ENCODE results near the gene BCL11B. TPM values are rescaled to one million over a fixed set of nuclear protein-coding genes. Genes with fewer than 3 reads are reported as not detected.

Gene BCL11B
- total RNA-seq, 1 donor from 2014 or later = 2.3 TPM

DNA sequence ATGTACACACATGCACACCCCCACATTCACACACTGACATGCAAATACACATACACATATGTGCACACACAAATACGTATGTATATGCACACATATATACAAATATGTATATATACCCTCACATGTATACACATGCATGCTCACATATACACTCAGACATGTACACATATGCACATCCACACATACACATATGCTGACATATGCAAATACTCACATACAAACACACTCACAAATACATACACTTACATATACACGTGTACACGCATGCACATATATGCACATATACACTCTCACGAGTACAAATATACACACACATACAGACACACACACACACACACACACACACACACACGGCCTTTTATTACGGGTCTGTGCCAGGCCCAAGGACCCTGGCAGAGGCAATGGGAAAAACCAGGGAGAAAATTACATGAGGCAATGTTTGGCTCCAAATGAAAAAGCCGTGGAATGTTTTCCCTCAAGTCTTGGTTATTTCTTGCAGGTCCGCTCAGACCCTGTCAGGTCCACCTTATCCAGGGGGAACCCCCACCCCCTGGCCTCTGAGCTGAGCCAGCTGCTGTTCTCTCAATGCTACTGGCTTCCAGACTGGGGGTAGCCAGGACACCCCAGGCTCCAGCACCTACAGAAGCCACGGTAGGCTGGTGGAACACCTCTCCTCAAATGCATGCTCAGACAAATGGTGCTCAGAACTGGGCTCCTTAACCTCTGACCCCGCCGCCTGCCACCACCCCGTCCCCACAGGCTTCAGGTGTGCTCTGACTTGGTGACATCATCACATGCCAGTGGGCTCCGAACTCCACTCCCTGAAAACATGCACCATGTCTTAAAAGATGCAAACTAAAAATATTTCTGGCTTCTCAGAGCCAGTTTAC is 54.7 kb downstream of the BCL11B start:
- H3K4me3 Mint-ChIP-seq (ENCODE audit: low read depth) = no peak overlapping the region
- TF ChIP-seq, protein P1, sequence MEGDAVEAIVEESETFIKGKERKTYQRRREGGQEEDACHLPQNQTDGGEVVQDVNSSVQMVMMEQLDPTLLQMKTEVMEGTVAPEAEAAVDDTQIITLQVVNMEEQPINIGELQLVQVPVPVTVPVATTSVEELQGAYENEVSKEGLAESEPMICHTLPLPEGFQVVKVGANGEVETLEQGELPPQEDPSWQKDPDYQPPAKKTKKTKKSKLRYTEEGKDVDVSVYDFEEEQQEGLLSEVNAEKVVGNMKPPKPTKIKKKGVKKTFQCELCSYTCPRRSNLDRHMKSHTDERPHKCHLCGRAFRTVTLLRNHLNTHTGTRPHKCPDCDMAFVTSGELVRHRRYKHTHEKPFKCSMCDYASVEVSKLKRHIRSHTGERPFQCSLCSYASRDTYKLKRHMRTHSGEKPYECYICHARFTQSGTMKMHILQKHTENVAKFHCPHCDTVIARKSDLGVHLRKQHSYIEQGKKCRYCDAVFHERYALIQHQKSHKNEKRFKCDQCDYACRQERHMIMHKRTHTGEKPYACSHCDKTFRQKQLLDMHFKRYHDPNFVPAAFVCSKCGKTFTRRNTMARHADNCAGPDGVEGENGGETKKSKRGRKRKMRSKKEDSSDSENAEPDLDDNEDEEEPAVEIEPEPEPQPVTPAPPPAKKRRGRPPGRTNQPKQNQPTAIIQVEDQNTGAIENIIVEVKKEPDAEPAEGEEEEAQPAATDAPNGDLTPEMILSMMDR (IDR thresholded peaks at IDR 0.05; ENCODE audit: unreplicated experiment) = no peak
- no peaks in the 10 kb centered on the region for H3K9me3 Mint-ChIP-seq (ENCODE audit: low read depth)
- no peaks in the 10 kb centered on the region for H3K27me3 Mint-ChIP-seq
- H3K4me1 Mint-ChIP-seq (ENCODE audit: low read depth) = no peaks in the 10 kb centered on the region
- DNase-seq (ENCODE audit: low spot score, unreplicated experiment) = no peak
- no peak overlapping the region for H3K27ac Mint-ChIP-seq
- peaks cover 2% of the 10 kb centered on the region for H3K36me3 Mint-ChIP-seq (ENCODE audit: insufficient read depth)

DNA sequence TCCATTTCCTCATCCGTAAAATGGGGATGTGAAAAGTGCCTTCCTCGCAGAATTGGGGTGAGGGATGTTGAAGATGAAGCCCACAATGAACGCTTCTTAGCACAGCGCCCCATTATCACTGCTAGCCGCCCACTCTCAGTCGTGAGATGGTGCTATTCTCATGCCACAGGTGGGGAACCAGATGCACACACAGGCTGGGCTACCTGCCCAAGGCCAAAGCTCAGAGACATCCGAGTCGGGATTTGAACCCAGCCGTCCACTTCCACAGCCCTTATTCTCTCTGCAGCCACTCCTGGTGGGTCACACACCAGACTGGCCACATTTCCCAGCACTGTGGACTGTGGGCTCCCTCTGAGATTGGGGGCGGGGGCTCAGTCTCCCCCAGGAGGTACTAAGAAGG is 55.8 kb downstream of the BCL11B start:
- Mint-ChIP-seq H3K36me3 (ENCODE audit: insufficient read depth) (peaks cover 2% of the 10 kb centered on the region), H3K4me3 (ENCODE audit: low read depth) (no peak overlapping the region), H3K27me3 (no peaks in the 10 kb centered on the region), H3K9me3 (ENCODE audit: low read depth) (no peaks in the 10 kb centered on the region), H3K27ac (no peak overlapping the region), H3K4me1 (ENCODE audit: low read depth) (no peaks in the 10 kb centered on the region)
- no peak for DNase-seq (ENCODE audit: low spot score, unreplicated experiment)
- TF ChIP-seq, protein P1 (IDR thresholded peaks at IDR 0.05; ENCODE audit: unreplicated experiment) = no peak

DNA sequence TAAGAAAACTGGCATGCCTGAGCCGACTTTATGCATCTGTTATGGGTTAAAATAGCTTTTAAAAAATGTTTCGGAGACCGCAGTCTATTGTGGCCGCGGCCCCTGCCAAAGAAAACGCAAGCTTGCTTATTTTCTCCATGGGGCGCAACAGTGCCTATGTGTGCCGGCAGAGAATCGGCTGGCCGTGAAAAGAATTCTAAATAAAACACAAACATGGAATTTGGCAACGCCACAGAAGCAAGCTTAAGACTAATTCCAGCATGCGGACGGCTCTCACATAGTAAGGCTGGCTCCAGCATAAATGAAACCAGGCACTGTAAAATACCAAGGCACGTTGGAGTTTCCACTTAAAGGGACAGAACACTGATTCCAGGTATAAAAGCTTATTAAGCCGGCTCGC is 56.7 kb downstream of the BCL11B start:
- H3K9me3 Mint-ChIP-seq (ENCODE audit: low read depth) = no peaks in the 10 kb centered on the region
- peaks cover 2% of the 10 kb centered on the region for H3K36me3 Mint-ChIP-seq (ENCODE audit: insufficient read depth)
- no peak overlapping the region for H3K27ac Mint-ChIP-seq
- H3K27me3 Mint-ChIP-seq = no peaks in the 10 kb centered on the region
- TF ChIP-seq, protein P1 (IDR thresholded peaks at IDR 0.05; ENCODE audit: unreplicated experiment) = no peak
- no peaks in the 10 kb centered on the region for H3K4me1 Mint-ChIP-seq (ENCODE audit: low read depth)
- no peak for DNase-seq (ENCODE audit: low spot score, unreplicated experiment)
- no peak overlapping the region for H3K4me3 Mint-ChIP-seq (ENCODE audit: low read depth)

DNA sequence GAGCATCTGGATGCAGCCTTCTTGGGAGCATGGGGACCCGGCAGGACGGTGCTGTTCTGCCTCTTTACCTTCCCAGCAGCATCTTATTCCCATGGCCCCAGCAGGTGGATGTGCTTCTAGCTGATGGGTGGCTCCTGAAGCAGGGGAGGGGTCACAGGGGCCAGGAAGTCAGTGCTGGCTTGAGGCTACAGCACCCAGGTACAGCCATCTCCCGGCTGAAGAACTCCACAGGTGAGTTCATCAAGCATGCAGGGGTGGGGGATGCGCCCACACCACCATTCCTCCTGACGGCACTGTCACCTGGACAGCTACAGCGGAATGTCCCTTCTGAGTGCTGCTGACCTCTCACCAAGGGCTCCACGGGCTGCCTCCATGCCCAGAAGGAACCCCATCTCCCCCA is 57.3 kb downstream of the BCL11B start:
- H3K36me3 Mint-ChIP-seq (ENCODE audit: insufficient read depth) = peaks cover 2% of the 10 kb centered on the region
- DNase-seq (ENCODE audit: low spot score, unreplicated experiment) = no peak
- H3K9me3 Mint-ChIP-seq (ENCODE audit: low read depth) = no peaks in the 10 kb centered on the region
- H3K4me3 Mint-ChIP-seq (ENCODE audit: low read depth) = no peak overlapping the region
- H3K27ac Mint-ChIP-seq = no peak overlapping the region
- H3K4me1 Mint-ChIP-seq (ENCODE audit: low read depth) = no peaks in the 10 kb centered on the region
- no peaks in the 10 kb centered on the region for H3K27me3 Mint-ChIP-seq
- TF ChIP-seq, protein P1 (IDR thresholded peaks at IDR 0.05; ENCODE audit: unreplicated experiment) = no peak

DNA sequence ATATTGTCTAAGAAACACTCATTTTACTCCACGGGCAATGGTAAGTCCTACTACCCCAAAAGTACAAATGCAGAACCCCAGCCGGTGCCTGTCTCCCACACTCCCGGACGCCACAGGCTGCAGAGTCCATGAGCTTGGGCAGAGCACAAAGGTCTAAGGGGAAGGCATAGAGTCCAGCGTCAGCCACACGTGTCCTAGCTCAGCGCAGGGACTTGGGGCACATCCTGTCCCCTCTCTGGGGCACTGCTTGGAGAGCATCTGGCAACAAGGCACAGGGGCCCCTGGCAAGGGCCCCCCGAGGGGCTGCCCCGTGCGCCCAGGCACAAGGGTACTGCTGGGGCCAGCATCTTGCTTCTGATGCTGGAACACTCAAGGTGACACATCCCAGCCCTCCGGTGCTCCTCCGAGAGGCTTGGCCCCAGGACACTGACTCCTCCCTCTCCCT is 58.4 kb downstream of the BCL11B start:
- H3K27ac Mint-ChIP-seq = no peak overlapping the region

More for the DNA sequence above, 58.4 kb downstream of the BCL11B start:
- Mint-ChIP-seq H3K9me3 (ENCODE audit: low read depth) (no peaks in the 10 kb centered on the region), H3K4me3 (ENCODE audit: low read depth) (no peak overlapping the region), H3K4me1 (ENCODE audit: low read depth) (no peaks in the 10 kb centered on the region), H3K36me3 (ENCODE audit: insufficient read depth) (peaks cover 2% of the 10 kb centered on the region), H3K27me3 (peaks cover 2% of the 10 kb centered on the region)
- TF ChIP-seq, protein P1 (IDR thresholded peaks at IDR 0.05; ENCODE audit: unreplicated experiment) = no peak
- no peak for DNase-seq (ENCODE audit: low spot score, unreplicated experiment)
